Renal cortical epithelial cell (primary cell): ENCODE measurements around the gene EYS. TPM values are rescaled to one million over a fixed set of nuclear protein-coding genes. Genes with fewer than 3 reads are reported as not detected.

Source experiments
- DNase-seq: peaks from one replicate; pipeline ENCODE4 v3.0.0-alpha.2; 2011; ENCODE audit warnings: low read depth
- total RNA-seq: library from RNA; depleted of rRNA; stranded (reverse); fragments of >200 nt; gene quantifications from 2 replicates; pipeline ENCODE4 v1.2.3, GENCODE V29; 2014

Gene EYS
- total RNA-seq, 1 donor from 2014 or later = 0.10 TPM

DNA sequence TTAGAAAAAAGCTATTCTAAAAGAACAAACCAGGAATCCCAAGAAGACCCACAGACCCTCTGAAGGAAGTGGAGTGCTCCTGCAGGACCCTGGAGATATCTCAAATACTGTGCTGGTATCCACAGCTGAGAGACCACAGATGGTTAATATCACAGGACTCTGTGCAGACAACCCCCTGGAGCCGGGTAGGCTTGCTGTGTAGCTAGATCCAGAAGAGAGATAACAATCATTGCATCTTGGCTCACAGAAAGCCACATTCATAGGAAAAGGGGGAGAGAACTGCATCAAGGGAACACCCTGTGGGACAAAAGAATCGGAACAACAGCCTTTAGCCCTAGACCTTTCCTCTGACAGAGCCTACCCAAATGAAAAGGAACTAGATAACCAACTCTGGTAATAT lies 1381.9 kb downstream of the EYS start:
- no peak for DNase-seq

GRCh38 chr6:64310214-64310613 lies 1396.8 kb downstream of the EYS start:
- DNase-seq = no peak

DNA sequence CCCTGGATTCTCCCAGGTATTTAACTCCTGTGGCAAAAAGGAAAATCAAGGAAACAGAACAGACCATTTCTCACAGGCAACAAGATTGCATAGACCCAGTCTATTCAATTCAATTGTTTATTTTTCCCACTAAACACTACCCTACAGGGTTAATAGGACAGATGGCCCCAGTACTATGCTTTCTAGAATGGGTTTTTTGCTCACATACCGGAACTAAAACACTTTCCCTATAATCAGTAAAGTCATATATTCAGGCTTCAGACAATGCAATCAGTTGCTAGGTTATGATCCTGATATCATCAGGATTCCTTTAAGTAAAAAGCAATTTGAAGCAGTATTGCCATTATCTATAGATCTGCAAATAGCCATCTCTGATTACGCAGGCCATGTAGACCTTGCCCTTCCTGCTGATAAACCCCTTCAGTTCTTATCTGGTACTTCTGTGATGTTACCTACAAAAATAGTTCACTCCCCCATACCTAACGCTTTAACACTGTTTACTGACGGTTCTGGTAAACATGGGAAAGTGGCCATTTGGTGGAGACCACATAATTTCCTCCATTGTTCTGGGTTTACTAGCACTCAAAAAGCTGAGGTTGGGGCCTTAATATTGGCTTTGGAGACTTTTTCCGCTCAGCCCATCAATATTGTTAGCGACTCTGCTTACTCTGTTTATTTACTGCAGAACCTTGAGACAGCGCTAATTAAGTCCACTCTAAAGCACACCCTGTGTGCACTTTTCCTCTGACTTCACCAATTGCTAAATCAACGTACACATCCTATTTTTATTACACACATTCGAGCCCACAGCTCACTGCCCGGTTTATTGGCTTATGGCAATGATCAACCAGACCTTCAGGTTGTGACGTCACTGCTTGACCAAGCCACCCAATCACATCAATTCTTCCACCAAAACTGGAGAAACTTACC lies 1405.5 kb downstream of the EYS start:
- DNase-seq = no peak

GRCh38 chr6:64299176-64299575 lies 1407.8 kb downstream of the EYS start:
- no peak for DNase-seq

- no peak for DNase-seq
Observed at GRCh38 chr6:64294034-64294433, 1413.0 kb downstream of the EYS start.

- DNase-seq = no peak
Observed at GRCh38 chr6:64293298-64293697, 1413.7 kb downstream of the EYS start.

GRCh38 chr6:64290867-64291266 lies 1416.2 kb downstream of the EYS start:
- no peak for DNase-seq

DNA sequence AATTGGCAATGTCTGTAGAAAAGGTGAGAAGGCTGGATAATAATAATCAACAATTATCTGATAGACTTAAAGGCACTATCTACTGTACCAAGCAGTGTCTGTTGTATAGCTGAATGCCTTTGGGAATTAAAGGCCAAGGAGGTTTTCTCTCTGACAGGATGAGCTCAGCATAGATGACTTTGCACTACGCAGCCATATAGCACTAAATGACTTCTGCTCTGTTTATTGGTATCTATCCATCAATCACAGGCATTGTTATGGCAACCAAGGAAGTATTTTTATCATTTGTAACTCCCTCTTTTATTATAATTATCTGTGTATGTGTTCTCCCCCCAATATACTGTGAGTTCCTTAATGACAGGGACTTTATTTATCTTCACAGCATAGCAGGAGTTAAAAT lies 1417.1 kb downstream of the EYS start:
- no peak for DNase-seq

GRCh38 chr6:64288351-64288750 lies 1418.7 kb downstream of the EYS start:
- DNase-seq = no peak

DNA sequence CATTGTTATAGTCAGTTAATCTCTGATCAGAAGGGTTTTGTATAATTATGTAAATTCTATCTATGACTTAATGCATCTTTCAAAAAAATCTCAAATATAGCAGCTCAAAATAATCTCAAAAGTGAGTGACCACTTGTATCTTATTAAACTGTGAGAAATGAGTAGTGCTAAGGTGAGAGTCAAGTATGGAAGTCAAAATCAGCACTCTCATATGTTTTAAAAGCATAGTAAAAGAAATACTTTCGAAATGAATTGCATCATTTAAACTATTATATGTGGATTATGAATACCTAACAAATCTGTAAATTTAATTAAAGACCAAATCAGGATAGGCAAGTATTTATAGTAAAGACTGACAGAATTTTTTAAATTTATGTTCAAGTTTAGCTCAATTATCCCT lies 1425.9 kb downstream of the EYS start:
- DNase-seq = no peak

DNA sequence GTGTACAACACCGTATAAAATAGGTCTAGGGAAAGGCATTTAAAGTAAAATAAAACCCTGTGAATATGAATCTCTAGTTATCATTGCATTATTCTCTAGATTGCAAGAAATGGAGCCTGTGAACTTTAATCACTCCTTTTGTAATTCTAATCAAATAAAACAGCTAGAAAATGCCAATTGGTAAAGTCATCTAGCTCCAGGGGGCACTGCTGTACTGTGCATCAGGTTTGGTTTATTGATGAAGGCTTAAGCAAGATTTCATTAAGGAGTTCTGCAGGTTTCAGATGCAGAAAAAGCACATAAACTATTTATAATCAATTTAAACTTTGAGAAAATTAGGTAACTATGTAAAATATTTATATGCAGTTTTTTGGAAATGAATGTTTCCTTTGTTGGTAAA lies 1426.5 kb downstream of the EYS start:
- peak; percentile 40 for DNase-seq

- DNase-seq = no peak
Observed at GRCh38 chr6:64270083-64270482, 1436.9 kb downstream of the EYS start.

GRCh38 chr6:64266351-64266821 lies 1440.6 kb downstream of the EYS start:
- peak; percentile 72 for DNase-seq

- no peak for DNase-seq
Observed at GRCh38 chr6:64263778-64264177, 1443.2 kb downstream of the EYS start.

DNA sequence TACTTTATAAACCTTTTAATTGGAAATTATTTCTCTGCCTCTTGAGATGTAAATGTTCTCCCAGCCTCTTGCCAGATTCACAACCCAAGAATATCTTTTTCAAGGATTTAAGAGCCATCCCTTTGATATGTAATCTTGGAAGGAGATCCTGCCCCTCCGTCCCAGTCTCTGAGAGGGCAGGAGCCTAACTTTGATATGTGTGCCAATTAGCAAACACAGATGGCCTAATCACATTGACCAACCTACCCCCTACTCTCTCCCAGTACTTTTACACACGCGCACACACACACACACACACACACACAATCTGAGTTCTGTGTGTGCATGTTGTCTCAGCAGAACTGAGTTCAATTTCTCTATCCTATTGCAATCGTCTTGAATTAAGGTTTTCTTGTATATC lies 1447.7 kb downstream of the EYS start:
- no peak for DNase-seq

GRCh38 chr6:64258752-64259151 lies 1448.3 kb downstream of the EYS start:
- no peak for DNase-seq

DNA sequence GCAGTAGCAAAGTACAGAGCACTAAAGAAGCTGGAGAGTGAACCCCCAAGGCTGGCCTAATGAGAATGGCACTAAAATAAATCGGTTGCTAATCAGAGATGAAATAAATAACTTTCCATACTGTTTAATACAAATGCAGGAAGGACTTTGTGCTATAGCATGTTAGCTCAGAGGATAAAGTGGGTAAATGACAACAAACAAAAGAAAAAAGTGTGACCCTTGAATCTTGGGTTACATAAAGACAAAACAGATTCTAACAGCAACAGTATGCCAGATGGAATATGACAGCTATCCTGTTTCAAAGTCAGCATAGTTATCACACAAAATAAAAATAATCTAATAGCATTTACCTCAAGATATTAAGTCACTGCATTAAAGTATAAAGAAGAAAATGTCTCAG lies 1448.7 kb downstream of the EYS start:
- DNase-seq = no peak

GRCh38 chr6:64257586-64257985 lies 1449.4 kb downstream of the EYS start:
- DNase-seq = no peak

GRCh38 chr6:64256483-64256882 lies 1450.5 kb downstream of the EYS start:
- DNase-seq = no peak

- no peak for DNase-seq
Observed at GRCh38 chr6:64255000-64255399, 1452.0 kb downstream of the EYS start.

DNA sequence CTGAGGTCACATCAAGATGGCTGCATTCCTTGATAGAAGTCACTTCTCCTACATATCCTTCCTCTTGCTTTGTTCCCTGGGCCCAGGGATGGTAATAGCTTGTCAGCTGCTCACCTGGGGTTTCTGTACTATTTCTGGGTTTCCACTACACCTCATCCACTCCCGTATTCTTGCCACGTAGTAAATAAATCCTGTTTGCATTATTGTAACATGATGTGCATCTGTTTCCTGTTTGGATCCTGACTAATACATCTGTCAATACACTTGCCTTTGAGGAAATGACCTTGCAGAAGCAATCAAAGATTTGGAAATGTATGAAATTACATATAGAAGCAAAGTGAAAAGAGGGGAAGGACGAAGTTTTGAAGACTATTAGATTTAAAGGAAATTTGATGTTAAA lies 1452.5 kb downstream of the EYS start:
- DNase-seq = no peak

DNA sequence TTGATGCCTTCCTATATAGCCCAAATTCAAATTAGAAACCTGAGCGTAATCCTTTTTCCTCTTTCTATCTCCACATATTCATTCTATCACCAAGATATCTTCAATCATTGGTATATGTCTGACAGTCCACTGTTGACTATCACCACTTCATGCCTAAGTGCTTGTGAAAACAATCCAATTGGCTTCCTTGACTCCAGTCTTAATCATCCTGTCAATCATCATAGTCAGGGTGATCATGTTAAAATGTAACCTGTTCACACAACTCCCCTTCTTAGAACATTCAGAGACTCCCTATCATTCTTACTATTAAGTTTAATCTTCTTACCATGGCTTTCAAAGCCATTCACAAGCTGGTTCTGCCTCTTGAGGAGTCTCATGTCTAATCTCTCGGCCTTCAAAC lies 1454.8 kb downstream of the EYS start:
- peak; percentile 57 for DNase-seq

- DNase-seq = no peak
Observed at GRCh38 chr6:64250126-64250525, 1456.9 kb downstream of the EYS start.

- no peak for DNase-seq
Observed at GRCh38 chr6:64249115-64249514, 1457.9 kb downstream of the EYS start.
